GM23338 (cell line): ENCODE measurements around the gene PHTF2. TPM values are rescaled to one million over a fixed set of nuclear protein-coding genes. Genes with fewer than 3 reads are reported as not detected.

Experiments used
- ATAC-seq: fragments of 200-7000 bp; cut with Tn5 transposase; 3 replicates; pipeline ENCODE4 v1.9.1; 2020
- DNase-seq: peaks from one replicate; pipeline ENCODE4 v3.0.0-alpha.2; 2015; ENCODE audit warnings: low spot score
- H2AFZ ChIP-seq: fragments of 200-600 bp; sonication (generic); 2 replicates; pipeline ENCODE4 v1.8.0; 2016; ENCODE audit warnings: antibody characterized with exemption, mild to moderate bottlenecking, moderate library complexity
- H3F3A ChIP-seq: fragments of 200-600 bp; sonication (generic); replicated peaks from 2 replicates; pipeline ENCODE4 v1.8.0; 2017; ENCODE audit warnings: antibody characterized with exemption, mixed run types, low read depth
- H3K27ac ChIP-seq: fragments of 200-600 bp; sonication (generic); 2 replicates; pipeline ENCODE4 v1.6.1; 2016; ENCODE audit warnings: low read depth
- H3K27me3 ChIP-seq: fragments of 200-600 bp; sonication (generic); 2 replicates; pipeline ENCODE4 v1.8.0; 2016; ENCODE audit warnings: mild to moderate bottlenecking, mixed run types, moderate library complexity; ENCODE audit not compliant: insufficient read depth
- H3K36me3 ChIP-seq: fragments of 200-600 bp; sonication (generic); 2 replicates; pipeline ENCODE4 v1.8.0; 2016; ENCODE audit warnings: mild to moderate bottlenecking; ENCODE audit not compliant: insufficient read depth
- H3K4me1 ChIP-seq: fragments of 200-600 bp; sonication (generic); 2 replicates; pipeline ENCODE4 v1.8.0; 2016; ENCODE audit warnings: mild to moderate bottlenecking, moderate library complexity; ENCODE audit not compliant: insufficient read depth
- H3K4me2 ChIP-seq: fragments of 200-600 bp; sonication (generic); 2 replicates; pipeline ENCODE4 v1.7.1; 2017; ENCODE audit warnings: mixed run types
- H3K4me3 ChIP-seq: fragments of 200-600 bp; sonication (generic); 2 replicates; pipeline ENCODE4 v1.6.1; 2016; ENCODE audit warnings: mixed run types
- H3K79me2 ChIP-seq: fragments of 200-600 bp; sonication (generic); replicated peaks from 2 replicates; pipeline ENCODE4 v1.8.0; 2017; ENCODE audit warnings: mild to moderate bottlenecking; ENCODE audit not compliant: insufficient read depth
- H3K9me2 ChIP-seq: fragments of 200-600 bp; sonication (generic); 2 replicates; pipeline ENCODE4 v1.8.0; 2017; ENCODE audit not compliant: insufficient read depth
- H4K20me1 ChIP-seq: fragments of 200-600 bp; sonication (generic); replicated peaks from 2 replicates; pipeline ENCODE4 v1.8.0; 2017; ENCODE audit warnings: mild to moderate bottlenecking; ENCODE audit not compliant: insufficient read depth
- H3K27ac Mint-ChIP-seq: 2 replicates; pipeline ENCODE4 v1.8.0; 2020; ENCODE audit warnings: inconsistent platforms, mild to moderate bottlenecking, moderate library complexity, mixed read lengths
- H3K27me3 Mint-ChIP-seq: 3 replicates; pipeline ENCODE4 v1.8.0; 2022; ENCODE audit warnings: low read depth, mild to moderate bottlenecking, moderate library complexity, mixed read lengths, inconsistent platforms; ENCODE audit not compliant: insufficient read depth, poor library complexity
- H3K36me3 Mint-ChIP-seq: 3 replicates; pipeline ENCODE4 v1.8.0; 2021; ENCODE audit warnings: low read depth, mild to moderate bottlenecking, inconsistent platforms, moderate library complexity, mixed read lengths
- H3K4me1 Mint-ChIP-seq: 3 replicates; pipeline ENCODE4 v1.8.0; 2020; ENCODE audit warnings: mild to moderate bottlenecking, inconsistent platforms, mixed read lengths
- H3K4me3 Mint-ChIP-seq: 3 replicates; pipeline ENCODE4 v1.8.0; 2021; ENCODE audit warnings: moderate library complexity, mild to moderate bottlenecking, inconsistent platforms, mixed read lengths
- H3K9me3 Mint-ChIP-seq: 3 replicates; pipeline ENCODE4 v1.8.0; 2020; ENCODE audit warnings: moderate library complexity, mild to moderate bottlenecking, inconsistent platforms, mixed read lengths
- CREB1 ChIP-seq: fragments of 250-450 bp; sonication (Bioruptor Pico); IDR thresholded peaks from 2 replicates; pipeline ENCODE4 v1.5.0; 2020; ENCODE audit warnings: low read depth, mild to moderate bottlenecking, moderate library complexity
- CTCF ChIP-seq, 2 experiments: fragments of 200-600 bp in 1 of 2; sonication (generic) in 1 of 2; conservative IDR thresholded peaks; 2 replicates each; pipeline versions ENCODE4 v1.5.1 to v1.6.1; 2016 to 2017; ENCODE audit warnings: antibody characterized with exemption in 2 of 2, low read depth in 2 of 2, mild to moderate bottlenecking in 2 of 2, moderate library complexity in 1 of 2
- ETS1 ChIP-seq: IDR thresholded peaks from 2 replicates; pipeline ENCODE4 v1.6.1; 2016; ENCODE audit warnings: antibody characterized with exemption
- EZH2 ChIP-seq: fragments of 200-600 bp; sonication (generic); IDR thresholded peaks from one replicate; pipeline ENCODE4 v1.8.0; 2017; ENCODE audit warnings: antibody characterized with exemption, mild to moderate bottlenecking, low read depth; ENCODE audit not compliant: unreplicated experiment
- EZH2phosphoT487 ChIP-seq: fragments of 200-600 bp; sonication (generic); IDR thresholded peaks from one replicate; pipeline ENCODE4 v1.8.1; 2018; ENCODE audit warnings: antibody characterized with exemption; ENCODE audit not compliant: unreplicated experiment
- JUNB ChIP-seq: IDR thresholded peaks from one replicate; pipeline ENCODE4 v1.6.1; 2016; ENCODE audit warnings: antibody characterized with exemption; ENCODE audit not compliant: unreplicated experiment
- NANOG ChIP-seq: IDR thresholded peaks from 2 replicates; pipeline ENCODE4 v1.6.1; 2016; ENCODE audit warnings: antibody characterized with exemption, borderline replicate concordance
- POLR2AphosphoS5 ChIP-seq: IDR thresholded peaks from 2 replicates; pipeline ENCODE4 v1.6.1; 2016; ENCODE audit warnings: antibody characterized with exemption, low read depth
- REST ChIP-seq: IDR thresholded peaks from one replicate; pipeline ENCODE4 v1.6.1; 2018; ENCODE audit warnings: antibody characterized with exemption; ENCODE audit not compliant: unreplicated experiment
- STAT1 ChIP-seq: IDR thresholded peaks from one replicate; pipeline ENCODE4 v1.6.1; 2016; ENCODE audit warnings: antibody characterized with exemption; ENCODE audit not compliant: unreplicated experiment
- ZNF114 ChIP-seq: fragments of 250-450 bp; sonication (Bioruptor Pico); IDR thresholded peaks from 2 replicates; pipeline ENCODE4 v1.5.0; 2020; ENCODE audit warnings: mild to moderate bottlenecking, moderate library complexity
- ZNF331 ChIP-seq: fragments of 250-450 bp; sonication (Bioruptor Pico); IDR thresholded peaks from 2 replicates; pipeline ENCODE4 v1.5.0; 2020; ENCODE audit warnings: low read depth, mild to moderate bottlenecking, moderate library complexity
- ZNF462 ChIP-seq: fragments of 250-450 bp; sonication (Bioruptor Pico); IDR thresholded peaks from 2 replicates; pipeline ENCODE4 v1.5.0; 2020; ENCODE audit warnings: mild to moderate bottlenecking, moderate library complexity
- polyA plus RNA-seq: library from polyadenylated mRNA; unstranded; fragments of >200 nt; fragmentation: Nextera tagmentation; extraction: Ambion mirVana; gene quantifications from 2 replicates; pipeline ENCODE4 v1.2.1, GENCODE V29; 2016
- total RNA-seq: library from RNA; depleted of rRNA; stranded (reverse); fragments of >200 nt; shearing (Covaris generic); gene quantifications from 2 replicates; pipeline ENCODE4 v1.2.3, GENCODE V29; 2014

The PHTF2 gene
- total and polyA plus RNA-seq, 2 experiments from 2014 or later = 14.6 to 24.1 TPM

GRCh38 chr7:77786741-77787140 is 11.8 kb upstream of the PHTF2 start:
- H3K79me2 ChIP-seq = no peaks in the 10 kb centered on the region
- ATAC-seq (no peak), DNase-seq (no peak)
- no peaks in the 10 kb centered on the region for H3K27me3 ChIP-seq
- H3K4me1 ChIP-seq = peaks cover 7% of the 10 kb centered on the region
- H2AFZ ChIP-seq = no peak overlapping the region
- Mint-ChIP-seq H3K27me3 (peaks cover 7% of the 10 kb centered on the region), H3K9me3 (peaks cover 22% of the 10 kb centered on the region), H3K36me3 (peaks cover 32% of the 10 kb centered on the region), H3K4me1 (peaks cover 5% of the 10 kb centered on the region; the same call in 2 of the 3 replicates), H3K27ac (no peak overlapping the region), H3K4me3 (no peak overlapping the region)
- TF ChIP-seq ZNF331 (CRISPR knock-in tag) (no peak), CTCF (conservative IDR thresholded peaks at IDR 0.05; ENCODE audit: low read depth in 2 of 2) (no peak), CREB1 (no peak), EZH2 (no peak), ZNF114 (CRISPR knock-in tag) (no peak), ZNF462 (CRISPR knock-in tag) (no peak), JUNB (no peak), ETS1 (no peak), STAT1 (no peak), POLR2AphosphoS5 (no peak), EZH2phosphoT487 (no peak), REST (no peak), NANOG (no peak)
- H3K27ac ChIP-seq = no peak overlapping the region
- no peaks in the 10 kb centered on the region for H3K36me3 ChIP-seq
- no peak overlapping the region for H3K4me2 ChIP-seq
- H3K9me2 ChIP-seq = no peaks in the 10 kb centered on the region
- H3K4me3 ChIP-seq = no peak overlapping the region
- H4K20me1 ChIP-seq = no peaks in the 10 kb centered on the region
- no peaks in the 10 kb centered on the region for H3F3A ChIP-seq
